IMR-90 (cell line): Measurements from ENCODE around the gene CA12. TPM values are rescaled to one million over a fixed set of nuclear protein-coding genes. Genes with fewer than 3 reads are reported as not detected.

ENCODE experiments used
- ATAC-seq: fragments of 200-7000 bp; cut with Tn5 transposase; 2 replicates; pipeline ENCODE4 v1.9.1; 2020; ENCODE audit warnings: low read depth, mild to moderate bottlenecking, moderate library complexity
- BruUV-seq: library from RNA; stranded (reverse); fragments of 400-500 nt; replicated peaks from 2 replicates; lab custom pipeline; 2021; lab: Mats Ljungman, UMichigan
- CTCF ChIA-PET: fragments of 300-600 bp; formaldehyde crosslinking; extraction: SDS; loops from one replicate; lab custom pipeline; 2021; ENCODE audit warnings: antibody characterized with exemption; lab: Yijun Ruan, JAX
- POLR2A ChIA-PET: fragments of 300-600 bp; sonication (Branson Sonifier 250); formaldehyde crosslinking; loops from one replicate; lab custom pipeline; 2022; ENCODE audit warnings: antibody characterized with exemption; ENCODE audit not compliant: unreplicated experiment; lab: Charles Lee
- DNase-seq: peaks from one replicate; pipeline ENCODE4 v3.0.0; 2013
- H2AFZ ChIP-seq: replicated peaks from 2 replicates; pipeline ENCODE3; 2013; ENCODE audit warnings: low read length, mild to moderate bottlenecking; ENCODE audit not compliant: poor library complexity
- H2AK5ac ChIP-seq: 2 replicates; pipeline ENCODE4 v1.6.1; 2013; ENCODE audit warnings: low read depth, low read length, inconsistent platforms
- H2AK9ac ChIP-seq: replicated peaks from 2 replicates; pipeline ENCODE3; 2013; ENCODE audit warnings: mild to moderate bottlenecking, low read depth, low read length, moderate library complexity; ENCODE audit not compliant: poor library complexity
- H2BK120ac ChIP-seq: 2 replicates; pipeline ENCODE4 v1.6.1; 2013; ENCODE audit warnings: low read depth, low read length, inconsistent platforms
- H2BK15ac ChIP-seq: 3 replicates; pipeline ENCODE4 v1.6.1; 2013; ENCODE audit warnings: low read depth, low read length, inconsistent platforms
- H2BK20ac ChIP-seq: 2 replicates; pipeline ENCODE4 v1.6.1; 2013; ENCODE audit warnings: low read depth, mild to moderate bottlenecking, inconsistent platforms, low read length, moderate library complexity
- H2BK5ac ChIP-seq: 2 replicates; pipeline ENCODE4 v1.6.1; 2013; ENCODE audit warnings: mild to moderate bottlenecking, low read depth, low read length, inconsistent platforms; ENCODE audit not compliant: poor library complexity, severe bottlenecking
- H3K14ac ChIP-seq: replicated peaks from 2 replicates; pipeline ENCODE4 v1.6.1; 2013; ENCODE audit warnings: low read depth, low read length, inconsistent platforms
- H3K18ac ChIP-seq: 2 replicates; pipeline ENCODE4 v1.6.1; 2013; ENCODE audit warnings: low read depth, low read length, control low read depth
- H3K23ac ChIP-seq: 2 replicates; pipeline ENCODE4 v1.6.1; 2013; ENCODE audit warnings: low read depth, low read length, inconsistent platforms
- H3K27ac ChIP-seq: 2 replicates; pipeline ENCODE4 v1.5.1; 2013; ENCODE audit warnings: mild to moderate bottlenecking, control low read depth, low read length; ENCODE audit not compliant: insufficient read depth
- H3K27me3 ChIP-seq: 2 replicates; pipeline ENCODE4 v1.6.1; 2013; ENCODE audit warnings: low read length; ENCODE audit not compliant: control insufficient read depth, insufficient read depth
- H3K36me3 ChIP-seq: 2 replicates; pipeline ENCODE4 v1.6.1; 2013; ENCODE audit warnings: low read length, mixed read lengths; ENCODE audit not compliant: control insufficient read depth, insufficient read depth
- H3K4ac ChIP-seq: 2 replicates; pipeline ENCODE4 v1.6.1; 2013; ENCODE audit warnings: low read depth, low read length, inconsistent platforms
- H3K4me1 ChIP-seq: 2 replicates; pipeline ENCODE4 v1.6.1; 2013; ENCODE audit warnings: low read length, mixed read lengths; ENCODE audit not compliant: control insufficient read depth, insufficient read depth
- H3K4me2 ChIP-seq: 2 replicates; pipeline ENCODE4 v1.6.1; 2013; ENCODE audit warnings: low read depth, mild to moderate bottlenecking, control low read depth, low read length, moderate library complexity
- H3K4me3 ChIP-seq: 2 replicates; pipeline ENCODE4 v1.5.1; 2013; ENCODE audit warnings: low read depth, mild to moderate bottlenecking, control low read depth, low read length, moderate library complexity; ENCODE audit not compliant: insufficient read depth
- H3K56ac ChIP-seq: 2 replicates; pipeline ENCODE4 v1.6.1; 2013; ENCODE audit warnings: low read length, inconsistent platforms; ENCODE audit not compliant: insufficient read depth; ENCODE audit errors: extremely low read depth
- H3K79me1 ChIP-seq, 2 experiments: 2 replicates each; pipeline ENCODE4 v1.6.1; 2013; ENCODE audit warnings: low read length in 2 of 2, inconsistent platforms in 1 of 2, low read depth in 1 of 2
- H3K9ac ChIP-seq: 2 replicates; pipeline ENCODE4 v1.6.1; 2013; ENCODE audit warnings: low read depth, low read length, control low read depth
- H3K9me1 ChIP-seq: 2 replicates; pipeline ENCODE4 v1.6.1; 2013; ENCODE audit warnings: low read length, inconsistent platforms; ENCODE audit not compliant: insufficient read depth
- H3K9me3 ChIP-seq: 2 replicates; pipeline ENCODE4 v1.6.1; 2013; ENCODE audit warnings: low read length; ENCODE audit not compliant: control insufficient read depth, insufficient read depth
- H4K20me1 ChIP-seq: 2 replicates; pipeline ENCODE4 v1.6.1; 2013; ENCODE audit warnings: low read length, inconsistent platforms; ENCODE audit not compliant: insufficient read depth
- H4K5ac ChIP-seq: 2 replicates; pipeline ENCODE4 v1.6.1; 2013; ENCODE audit warnings: mild to moderate bottlenecking, low read depth, low read length, control low read depth
- H4K8ac ChIP-seq, 2 experiments: 2 replicates each; pipeline ENCODE4 v1.6.1; 2013; ENCODE audit warnings: low read depth in 2 of 2, low read length in 2 of 2, control low read depth in 1 of 2, inconsistent platforms in 1 of 2
- H4K91ac ChIP-seq: 2 replicates; pipeline ENCODE4 v1.6.1; 2013; ENCODE audit warnings: low read depth, low read length, inconsistent platforms; ENCODE audit not compliant: insufficient read depth
- BHLHE40 ChIP-seq: fragments of 150-350 bp; IDR thresholded peaks from 2 replicates; pipeline ENCODE4 v1.6.1; 2016; ENCODE audit warnings: mild to moderate bottlenecking, low read depth, low read length
- CEBPB ChIP-seq: IDR thresholded peaks from 2 replicates; pipeline ENCODE4 v1.6.1; 2012; ENCODE audit warnings: low read depth, low read length, improper control_type of control experiment
- CHD1 ChIP-seq: IDR thresholded peaks from 2 replicates; pipeline ENCODE4 v1.6.1; 2012; ENCODE audit warnings: low read depth, low read length, improper control_type of control experiment
- FOS ChIP-seq: fragments of 150-350 bp; IDR thresholded peaks from 2 replicates; pipeline ENCODE4 v1.6.1; 2016; ENCODE audit warnings: low read depth, low read length
- MAFK ChIP-seq: IDR thresholded peaks from 2 replicates; pipeline ENCODE4 v1.6.1; 2012; ENCODE audit warnings: low read depth, low read length, improper control_type of control experiment
- MAZ ChIP-seq: IDR thresholded peaks from 2 replicates; pipeline ENCODE4 v1.6.1; 2012; ENCODE audit warnings: low read depth, mild to moderate bottlenecking, low read length, improper control_type of control experiment, moderate library complexity, borderline replicate concordance
- NFE2L2 ChIP-seq: fragments of 150-350 bp; IDR thresholded peaks from 2 replicates; pipeline ENCODE4 v1.6.1; 2016; ENCODE audit warnings: low read depth, mild to moderate bottlenecking, low read length
- POLR2A ChIP-seq: IDR thresholded peaks from 2 replicates; pipeline ENCODE4 v1.6.1; 2012; ENCODE audit warnings: mild to moderate bottlenecking, low read depth, low read length
- RAD21 ChIP-seq: IDR thresholded peaks from 2 replicates; pipeline ENCODE4 v1.6.1; 2012; ENCODE audit warnings: low read length, improper control_type of control experiment
- RCOR1 ChIP-seq: IDR thresholded peaks from 2 replicates; pipeline ENCODE4 v1.6.1; 2012; ENCODE audit warnings: mild to moderate bottlenecking, low read length, improper control_type of control experiment; ENCODE audit not compliant: insufficient replicate concordance
- RFX5 ChIP-seq: IDR thresholded peaks from 2 replicates; pipeline ENCODE4 v1.8.0; 2012; ENCODE audit warnings: low read depth, mild to moderate bottlenecking, low read length, moderate library complexity
- SMC3 ChIP-seq: fragments of 150-350 bp; IDR thresholded peaks from 2 replicates; pipeline ENCODE4 v1.6.1; 2016; ENCODE audit warnings: low read depth, mild to moderate bottlenecking, antibody characterized with exemption, low read length, moderate library complexity
- WGBS, 2 experiments: methylation state at CpG; one replicate each; pipeline versions ENCODE4 v1.1.5 to v1.1.7; 2013; ENCODE audit warnings: missing lambda C conversion rate in 2 of 2; ENCODE audit not compliant: insufficient read length in 1 of 2; ENCODE audit errors: extremely low coverage in 2 of 2; 5-methylcytosine and 5-hydroxymethylcytosine counted together
- dilution Hi-C: fragments of 300-500 bp; cut with HindIII; formaldehyde crosslinking; loops from one replicate; pipeline ENCODE4 v1.14.3; 2018; ENCODE audit warnings: low sequenced_read_pairs; ENCODE audit not compliant: unreplicated experiment
- in situ Hi-C: fragments of 300-500 bp; cut with MboI; formaldehyde crosslinking; loops from 3 replicates; pipeline ENCODE4 v1.14.3; 2019; ENCODE audit warnings: low sequenced_read_pairs, inconsistent platforms, mixed read lengths
- intact Hi-C: fragments of 100-400 bp; cut with micrococcal nuclease; formaldehyde crosslinking; loops from 2 replicates; pipeline ENCODE4 v1.10.0; 2022
- polyA plus RNA-seq, 3 experiments: library from polyadenylated mRNA; depleted of rRNA; stranded (reverse); fragments of >200 nt; gene quantifications; 2 replicates each; pipeline ENCODE4 v1.2.3, GENCODE V29; 2012; ENCODE audit warnings: low replicate concordance in 1 of 3
- total RNA-seq: library from RNA; depleted of rRNA; stranded (reverse); fragments of >200 nt; gene quantifications from 2 replicates; pipeline ENCODE4 v1.2.3, GENCODE V29; 2012
- TF ChIP-seq, protein P1 (sequence below): fragments of 150-350 bp; IDR thresholded peaks from 2 replicates; pipeline ENCODE4 v1.6.1; 2016; ENCODE audit warnings: low read depth, mild to moderate bottlenecking, low read length, moderate library complexity, borderline replicate concordance
- TF ChIP-seq, protein P2 (sequence below): fragments of 150-350 bp; IDR thresholded peaks from 2 replicates; pipeline ENCODE4 v1.6.1; 2017; ENCODE audit warnings: mild to moderate bottlenecking, antibody characterized with exemption, low read length, low read depth
- TF ChIP-seq, protein P3 (sequence below): conservative IDR thresholded peaks from 2 replicates; pipeline ENCODE4 v1.5.1; 2012; ENCODE audit warnings: mild to moderate bottlenecking, low read depth, low read length, improper control_type of control experiment

CA12 gene
- total and polyA plus RNA-seq, 2 of the 4 experiments (the other 2 are of a cell fraction) = 33.7 to 52.6 TPM

DNA sequence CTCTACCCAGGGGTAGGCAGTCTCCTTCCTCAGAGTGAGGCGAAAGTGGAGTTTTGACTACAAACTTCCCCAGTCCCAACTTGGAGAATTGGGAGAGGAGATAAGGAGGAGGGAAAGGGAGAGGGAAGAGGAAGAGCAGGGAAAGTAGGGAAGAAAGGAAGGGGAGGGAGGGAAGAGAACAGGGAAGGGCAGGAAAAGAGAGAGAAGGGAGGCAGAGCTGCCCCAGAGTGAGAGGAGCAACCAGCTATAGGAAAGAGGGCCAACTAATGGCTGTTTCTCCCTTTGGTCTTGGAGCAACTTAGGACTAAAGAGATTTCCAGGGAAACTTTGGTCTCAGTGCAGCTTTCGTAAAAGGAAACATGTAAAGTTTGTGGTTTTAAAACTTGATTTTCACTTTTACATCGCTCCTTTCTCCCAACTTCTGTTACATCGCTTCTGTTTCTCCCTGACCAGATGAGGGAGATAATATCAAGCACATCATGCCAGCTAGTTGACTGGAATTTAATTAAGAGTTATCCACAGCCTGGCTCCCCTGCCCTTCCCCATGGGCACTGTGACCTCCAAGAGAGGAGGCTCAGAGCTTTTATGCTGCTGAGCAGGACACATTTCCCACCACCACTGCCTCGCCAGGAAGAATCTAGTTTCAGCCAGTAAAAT lies 1.4 kb downstream of the CA12 start:
- Histone ChIP-seq H3K4ac (peak overlapping the region; percentile 5; the same call in 1 of the 2 replicates), H4K91ac (no peak overlapping the region), H2BK120ac (peak overlapping the region; percentile 23), H2BK15ac (peak overlapping the region; percentile 41; the same call in 1 of the 3 replicates), H3K4me1 (peaks cover 14% of the 10 kb centered on the region), H3K56ac (no peak overlapping the region), H4K20me1 (no peaks in the 10 kb centered on the region), H3K23ac (peak overlapping the region; percentile 73), H3K79me1 (0 out of 4 replicates have a peak, but pooled peaks cover 0 to 3% of the 10 kb centered on the region in 2 experiments), H3K27me3 (no peaks in the 10 kb centered on the region), H2AK5ac (peak overlapping the region; percentile 78), H2BK20ac (peak overlapping the region; percentile 31), H3K9ac (no peak overlapping the region), H3K14ac (peak overlapping the region; percentile 7), H4K5ac (peak overlapping the region; percentile 25; the same call in 1 of the 2 replicates), H3K18ac (peak overlapping the region; percentile 43), H2AFZ (peak overlapping the region; percentile 56), H3K27ac (no peak overlapping the region), H3K9me3 (no peaks in the 10 kb centered on the region), H3K9me1 (no peaks in the 10 kb centered on the region), H2BK5ac (no peak overlapping the region), H3K4me3 (no peak overlapping the region), H3K4me2 (peak overlapping the region; percentile 98), H4K8ac (peak overlapping the region in 1 of 2 experiments; percentile 46; a peak in 2 of 4 replicates), H3K36me3 (no peaks in the 10 kb centered on the region), H2AK9ac (no peak overlapping the region)
- intact Hi-C loops = no loop called here
- ATAC-seq (no peak), DNase-seq (no peak)
- dilution Hi-C loops = no loop called here
- in situ Hi-C loops = no loop called here
- whole genome bisulfite sequencing, 2 experiments = no CpG with 5 or more reads among the region's 5 CpGs
- no peak for TF ChIP-seq MAZ
- TF ChIP-seq FOS = no peak
- TF ChIP-seq CHD1 = no peak
- no peak for TF ChIP-seq NFE2L2
- TF ChIP-seq, protein P1, sequence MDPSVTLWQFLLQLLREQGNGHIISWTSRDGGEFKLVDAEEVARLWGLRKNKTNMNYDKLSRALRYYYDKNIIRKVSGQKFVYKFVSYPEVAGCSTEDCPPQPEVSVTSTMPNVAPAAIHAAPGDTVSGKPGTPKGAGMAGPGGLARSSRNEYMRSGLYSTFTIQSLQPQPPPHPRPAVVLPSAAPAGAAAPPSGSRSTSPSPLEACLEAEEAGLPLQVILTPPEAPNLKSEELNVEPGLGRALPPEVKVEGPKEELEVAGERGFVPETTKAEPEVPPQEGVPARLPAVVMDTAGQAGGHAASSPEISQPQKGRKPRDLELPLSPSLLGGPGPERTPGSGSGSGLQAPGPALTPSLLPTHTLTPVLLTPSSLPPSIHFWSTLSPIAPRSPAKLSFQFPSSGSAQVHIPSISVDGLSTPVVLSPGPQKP = no peak
- TF ChIP-seq MAFK = no peak
- TF ChIP-seq RFX5 = no peak
- TF ChIP-seq RCOR1 = no peak
- TF ChIP-seq BHLHE40 = no peak
- TF ChIP-seq RAD21 = no peak
- no peak for TF ChIP-seq CEBPB
- TF ChIP-seq, protein P2, sequence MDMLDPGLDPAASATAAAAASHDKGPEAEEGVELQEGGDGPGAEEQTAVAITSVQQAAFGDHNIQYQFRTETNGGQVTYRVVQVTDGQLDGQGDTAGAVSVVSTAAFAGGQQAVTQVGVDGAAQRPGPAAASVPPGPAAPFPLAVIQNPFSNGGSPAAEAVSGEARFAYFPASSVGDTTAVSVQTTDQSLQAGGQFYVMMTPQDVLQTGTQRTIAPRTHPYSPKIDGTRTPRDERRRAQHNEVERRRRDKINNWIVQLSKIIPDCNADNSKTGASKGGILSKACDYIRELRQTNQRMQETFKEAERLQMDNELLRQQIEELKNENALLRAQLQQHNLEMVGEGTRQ = no peak
- TF ChIP-seq, protein P3, sequence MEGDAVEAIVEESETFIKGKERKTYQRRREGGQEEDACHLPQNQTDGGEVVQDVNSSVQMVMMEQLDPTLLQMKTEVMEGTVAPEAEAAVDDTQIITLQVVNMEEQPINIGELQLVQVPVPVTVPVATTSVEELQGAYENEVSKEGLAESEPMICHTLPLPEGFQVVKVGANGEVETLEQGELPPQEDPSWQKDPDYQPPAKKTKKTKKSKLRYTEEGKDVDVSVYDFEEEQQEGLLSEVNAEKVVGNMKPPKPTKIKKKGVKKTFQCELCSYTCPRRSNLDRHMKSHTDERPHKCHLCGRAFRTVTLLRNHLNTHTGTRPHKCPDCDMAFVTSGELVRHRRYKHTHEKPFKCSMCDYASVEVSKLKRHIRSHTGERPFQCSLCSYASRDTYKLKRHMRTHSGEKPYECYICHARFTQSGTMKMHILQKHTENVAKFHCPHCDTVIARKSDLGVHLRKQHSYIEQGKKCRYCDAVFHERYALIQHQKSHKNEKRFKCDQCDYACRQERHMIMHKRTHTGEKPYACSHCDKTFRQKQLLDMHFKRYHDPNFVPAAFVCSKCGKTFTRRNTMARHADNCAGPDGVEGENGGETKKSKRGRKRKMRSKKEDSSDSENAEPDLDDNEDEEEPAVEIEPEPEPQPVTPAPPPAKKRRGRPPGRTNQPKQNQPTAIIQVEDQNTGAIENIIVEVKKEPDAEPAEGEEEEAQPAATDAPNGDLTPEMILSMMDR = no peak
- TF ChIP-seq POLR2A = no peak
- no peak for TF ChIP-seq SMC3
- ChIA-PET POLR2A (no interaction called here), CTCF (interaction anchor here (0.6 kb wide), 1 partner anchor 34 kb away, joined by 3 read pairs; no protein-coding TSS in a partner anchor)
- no TSS peak for BruUV-seq
